ENCODE measurements around the gene DNAL4.

Gene DNAL4, protein sequence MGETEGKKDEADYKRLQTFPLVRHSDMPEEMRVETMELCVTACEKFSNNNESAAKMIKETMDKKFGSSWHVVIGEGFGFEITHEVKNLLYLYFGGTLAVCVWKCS

DNA sequence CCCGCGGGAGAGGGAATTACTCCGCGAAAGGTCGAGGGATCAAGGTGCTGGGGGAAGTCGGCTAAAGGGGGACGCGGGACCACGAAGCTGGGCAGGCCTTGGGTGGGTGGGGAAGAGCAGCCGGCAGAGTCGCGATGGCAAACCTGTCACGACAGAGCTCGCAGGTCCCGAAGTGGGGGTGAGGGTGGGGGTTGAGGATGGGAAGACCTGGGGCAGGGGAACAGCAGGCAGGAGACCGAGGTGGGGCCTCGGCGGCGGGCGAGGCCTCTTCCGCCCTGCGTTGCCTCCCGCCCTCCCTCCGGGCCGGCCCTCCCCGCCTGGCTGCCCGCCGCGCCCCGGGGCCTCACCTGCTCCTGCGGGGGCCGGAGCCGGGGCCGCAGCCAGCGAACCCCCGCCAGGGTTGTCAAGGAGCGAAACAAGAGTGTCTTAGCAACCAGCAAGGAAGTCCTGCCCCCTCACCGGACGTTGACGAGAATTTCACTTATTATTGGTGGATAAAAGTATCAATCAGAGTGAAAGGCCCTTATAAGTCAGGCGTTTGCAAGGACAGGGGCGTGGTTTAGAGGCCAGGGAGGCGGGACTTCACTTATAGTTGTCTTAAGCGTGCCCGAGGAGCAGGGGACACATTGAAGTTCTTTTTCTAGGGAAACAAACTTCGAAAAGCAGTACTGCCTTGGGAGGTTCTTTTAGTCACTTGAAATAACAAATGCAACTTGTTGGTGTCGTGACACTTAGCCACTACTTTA lies at the start of gene DNAL4:
TSS of gene DNAL4 (minus strand) at position 423 of the 746 bp plus-strand sequence. CDS start 11,412 bp downstream, outside the sequence.
- peak; percentile 98 for DNase-seq (ENCODE audit: low read depth)
- TF ChIP-seq, protein P1, sequence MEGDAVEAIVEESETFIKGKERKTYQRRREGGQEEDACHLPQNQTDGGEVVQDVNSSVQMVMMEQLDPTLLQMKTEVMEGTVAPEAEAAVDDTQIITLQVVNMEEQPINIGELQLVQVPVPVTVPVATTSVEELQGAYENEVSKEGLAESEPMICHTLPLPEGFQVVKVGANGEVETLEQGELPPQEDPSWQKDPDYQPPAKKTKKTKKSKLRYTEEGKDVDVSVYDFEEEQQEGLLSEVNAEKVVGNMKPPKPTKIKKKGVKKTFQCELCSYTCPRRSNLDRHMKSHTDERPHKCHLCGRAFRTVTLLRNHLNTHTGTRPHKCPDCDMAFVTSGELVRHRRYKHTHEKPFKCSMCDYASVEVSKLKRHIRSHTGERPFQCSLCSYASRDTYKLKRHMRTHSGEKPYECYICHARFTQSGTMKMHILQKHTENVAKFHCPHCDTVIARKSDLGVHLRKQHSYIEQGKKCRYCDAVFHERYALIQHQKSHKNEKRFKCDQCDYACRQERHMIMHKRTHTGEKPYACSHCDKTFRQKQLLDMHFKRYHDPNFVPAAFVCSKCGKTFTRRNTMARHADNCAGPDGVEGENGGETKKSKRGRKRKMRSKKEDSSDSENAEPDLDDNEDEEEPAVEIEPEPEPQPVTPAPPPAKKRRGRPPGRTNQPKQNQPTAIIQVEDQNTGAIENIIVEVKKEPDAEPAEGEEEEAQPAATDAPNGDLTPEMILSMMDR (IDR thresholded peaks at IDR 0.05; ENCODE audit: insufficient read depth, low read depth, low read length, missing control alignments), result no peak
- H3K4me3 ChIP-seq (ENCODE audit: low read depth, low read length), result peak within 1 kb of the TSS; percentile 83

DNA sequence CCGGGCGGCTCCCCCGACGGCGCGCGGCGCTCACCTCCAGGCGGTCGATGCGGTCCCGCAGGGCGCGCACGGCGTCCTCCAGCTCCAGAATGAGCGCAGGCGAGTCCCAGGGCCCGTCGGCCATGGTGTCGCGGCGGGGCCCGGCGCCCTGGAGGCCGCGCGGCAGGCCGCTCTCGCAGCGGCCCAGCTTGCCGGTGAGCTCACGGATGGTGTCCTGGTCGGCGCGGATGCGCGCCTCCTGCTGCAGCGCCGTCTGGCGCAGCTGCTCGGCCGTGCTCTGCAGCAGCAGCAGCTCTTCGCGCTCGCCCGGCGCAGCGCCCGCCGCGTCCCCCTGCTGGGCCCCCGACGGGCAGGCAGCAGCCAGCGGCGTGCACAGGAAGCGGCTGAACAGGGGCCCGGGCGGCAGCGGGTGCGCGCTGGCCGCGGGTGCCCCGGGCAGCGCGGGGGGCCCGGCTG lies 49.3 kb upstream of the DNAL4 start:
- TF ChIP-seq, protein P1 (IDR thresholded peaks at IDR 0.05; ENCODE audit: insufficient read depth, low read depth, low read length, missing control alignments), result peak; percentile 29
- DNase-seq (ENCODE audit: low read depth), result peak; percentile 69
- H3K4me3 ChIP-seq (ENCODE audit: low read depth, low read length), result no peak overlapping the region

DNA sequence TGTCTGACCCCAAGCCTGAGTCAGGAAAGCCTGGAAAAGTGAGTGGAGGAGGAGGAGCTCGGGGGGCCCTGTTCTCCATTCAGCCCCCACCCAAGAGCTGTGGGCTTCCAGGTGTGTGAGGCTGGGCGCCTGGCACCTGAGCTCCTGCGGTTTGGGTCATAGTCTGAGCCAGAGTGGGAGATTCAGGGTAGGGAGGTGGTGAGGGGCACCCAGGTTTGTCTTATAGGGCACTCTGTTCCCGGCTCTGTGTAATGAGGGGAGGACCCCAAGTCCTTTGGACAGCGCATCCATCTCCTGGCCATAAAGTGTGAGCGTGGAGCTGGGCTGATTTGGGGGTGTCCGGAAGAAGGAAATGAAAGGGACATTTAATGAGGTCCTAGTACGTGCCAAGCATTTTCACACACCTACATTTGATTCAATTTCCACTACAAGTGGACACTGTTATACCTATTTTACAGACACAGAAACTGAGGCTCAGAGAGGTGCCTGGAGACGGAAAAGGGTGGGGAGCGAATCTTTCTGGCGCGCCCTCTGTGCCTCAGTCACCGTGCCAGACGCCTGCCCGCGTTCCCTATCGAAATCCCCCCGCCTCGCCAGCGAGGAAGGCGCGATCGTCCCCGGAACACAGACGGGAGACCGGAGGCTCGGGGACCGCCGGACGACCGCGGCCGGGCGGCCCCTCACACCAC lies 48.7 kb upstream of the DNAL4 start:
- no peak overlapping the region for H3K4me3 ChIP-seq (ENCODE audit: low read depth, low read length)

DNA sequence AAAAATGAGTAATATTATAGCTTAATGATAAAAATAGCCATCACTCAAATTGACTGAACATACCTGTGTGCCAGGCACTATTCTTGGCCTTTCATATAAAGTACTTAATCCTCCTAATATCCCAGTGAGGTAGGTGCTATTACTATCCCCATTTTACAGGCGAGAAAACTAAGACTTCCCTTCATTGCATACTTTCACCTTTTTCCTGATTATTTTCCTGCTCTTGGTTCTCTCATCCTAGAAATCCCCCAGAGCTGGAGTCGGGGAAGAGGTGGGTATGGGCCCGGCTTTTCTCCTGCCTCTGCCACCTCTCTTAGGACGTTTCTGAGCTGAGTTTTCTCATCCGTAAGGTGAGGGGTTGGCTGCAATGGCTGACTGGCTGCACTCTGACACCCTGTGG lies 47.7 kb upstream of the DNAL4 start:
- TF ChIP-seq, protein P1 (IDR thresholded peaks at IDR 0.05; ENCODE audit: insufficient read depth, low read depth, low read length, missing control alignments), result no peak
- no peak overlapping the region for H3K4me3 ChIP-seq (ENCODE audit: low read depth, low read length)
- DNase-seq (ENCODE audit: low read depth), result no peak

More for the DNA sequence above, 48.7 kb upstream of the DNAL4 start:
- TF ChIP-seq, protein P1 (IDR thresholded peaks at IDR 0.05; ENCODE audit: insufficient read depth, low read depth, low read length, missing control alignments), result no peak
- no peak for DNase-seq (ENCODE audit: low read depth)

DNA sequence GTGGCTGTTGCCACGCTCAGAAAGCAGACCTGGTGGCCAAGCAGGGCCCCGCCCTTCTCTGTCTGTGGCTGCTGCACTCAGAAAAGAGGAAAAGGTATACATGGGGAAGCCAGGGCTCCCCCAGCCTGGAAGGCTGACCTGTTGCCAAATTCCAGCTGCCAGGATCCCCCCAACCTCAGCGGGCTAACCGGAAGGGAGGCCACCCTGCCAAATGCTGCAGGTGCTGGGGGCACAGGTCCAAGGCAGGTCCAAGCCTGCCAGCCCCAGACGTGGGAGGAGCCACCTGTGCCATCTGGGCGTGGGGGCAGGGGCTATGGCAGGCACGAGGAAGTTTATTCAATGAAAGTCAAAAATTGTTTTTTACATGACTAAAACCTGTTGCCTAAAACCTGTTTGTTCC lies 47.3 kb upstream of the DNAL4 start:
- no peak for DNase-seq (ENCODE audit: low read depth)
- H3K4me3 ChIP-seq (ENCODE audit: low read depth, low read length), result no peak overlapping the region
- TF ChIP-seq, protein P1 (IDR thresholded peaks at IDR 0.05; ENCODE audit: insufficient read depth, low read depth, low read length, missing control alignments), result no peak

DNA sequence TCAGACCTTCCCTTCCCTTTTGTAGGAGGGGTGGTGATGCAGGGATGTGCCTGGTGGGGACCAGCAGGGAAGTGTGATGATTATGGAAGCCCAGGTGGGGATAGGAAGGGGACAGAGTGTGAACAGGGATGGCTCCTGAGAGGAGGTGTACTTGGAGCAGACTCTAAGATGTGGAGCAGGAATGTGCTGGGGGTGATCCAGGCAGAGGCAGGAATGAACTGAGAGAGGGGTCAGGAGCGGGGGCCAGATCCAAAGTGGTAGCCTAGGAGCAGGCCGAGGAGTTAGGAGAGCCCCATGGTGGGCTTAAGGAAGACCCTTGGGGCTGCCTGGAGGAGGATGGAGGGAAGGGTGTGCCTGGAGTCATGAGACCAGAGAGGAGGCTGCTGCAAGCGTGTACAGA lies 46.2 kb upstream of the DNAL4 start:
- TF ChIP-seq, protein P1 (IDR thresholded peaks at IDR 0.05; ENCODE audit: insufficient read depth, low read depth, low read length, missing control alignments), result no peak
- H3K4me3 ChIP-seq (ENCODE audit: low read depth, low read length), result no peak overlapping the region
- no peak for DNase-seq (ENCODE audit: low read depth)
